ENCODE results near the gene WWC2.
"Not testable (repeated sequence)": the region's sequence is repeated elsewhere in the genome, so short reads cannot be mapped to it uniquely, and the experiment has no call there.

The WWC2 gene

DNA sequence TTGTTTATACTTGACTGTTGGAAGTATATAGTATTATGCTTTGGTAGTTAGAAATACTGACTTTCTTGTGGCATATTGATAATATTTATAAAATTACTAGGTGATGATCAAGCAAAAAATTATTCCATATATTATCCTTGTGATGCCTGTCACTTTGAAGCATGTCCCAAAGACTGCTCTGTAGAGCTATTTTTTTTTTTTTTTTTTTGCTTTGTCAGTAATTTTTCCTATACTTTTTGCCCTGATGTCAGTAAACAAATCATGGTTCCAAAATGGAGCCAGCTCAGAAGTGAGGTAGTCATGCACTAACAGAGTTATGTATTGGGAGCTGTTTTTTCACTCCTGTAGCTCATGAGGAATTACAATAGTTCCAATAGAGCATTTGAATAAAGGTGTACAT is 11.2 kb downstream of the WWC2 start:
- no peak overlapping the region for H2AFZ ChIP-seq (ENCODE audit: low read depth, low read length)
- H3K27me3 ChIP-seq (ENCODE audit: insufficient read depth, low read length) = no peaks in the 10 kb centered on the region
- H3K4me3 ChIP-seq (ENCODE audit: low read length) = no peak overlapping the region
- H3K4me1 ChIP-seq (ENCODE audit: insufficient read depth, low read length) = no peaks in the 10 kb centered on the region
- H3K9me3 ChIP-seq (ENCODE audit: low read length) = no peaks in the 10 kb centered on the region
- H3K36me3 ChIP-seq (ENCODE audit: insufficient read depth, low read length) = no peaks in the 10 kb centered on the region

- Histone ChIP-seq H3K9me3 (ENCODE audit: low read length) (no peaks in the 10 kb centered on the region), H2AFZ (ENCODE audit: low read depth, low read length) (no peak overlapping the region), H3K4me3 (ENCODE audit: low read length) (no peak overlapping the region), H3K36me3 (ENCODE audit: insufficient read depth, low read length) (no peaks in the 10 kb centered on the region), H3K4me1 (ENCODE audit: insufficient read depth, low read length) (no peaks in the 10 kb centered on the region), H3K27me3 (ENCODE audit: insufficient read depth, low read length) (no peaks in the 10 kb centered on the region)
These were observed 12.4 kb downstream of the WWC2 start for GRCh38 chr4:183111452-183111885.

- peak overlapping the region; percentile 57 for H2AFZ ChIP-seq (ENCODE audit: low read depth, low read length)
- H3K36me3 ChIP-seq (ENCODE audit: insufficient read depth, low read length) = no peaks in the 10 kb centered on the region
- no peaks in the 10 kb centered on the region for H3K9me3 ChIP-seq (ENCODE audit: low read length)
- H3K27me3 ChIP-seq (ENCODE audit: insufficient read depth, low read length) = no peaks in the 10 kb centered on the region
- H3K4me1 ChIP-seq (ENCODE audit: insufficient read depth, low read length) = peaks cover 26% of the 10 kb centered on the region
- H3K4me3 ChIP-seq (ENCODE audit: low read length) = no peak overlapping the region
These were observed 19.1 kb downstream of the WWC2 start for GRCh38 chr4:183118141-183118540.

GRCh38 chr4:183118585-183118984 is 19.5 kb downstream of the WWC2 start:
- Histone ChIP-seq H3K4me1 (ENCODE audit: insufficient read depth, low read length) (peaks cover 26% of the 10 kb centered on the region), H2AFZ (ENCODE audit: low read depth, low read length) (peak overlapping the region; percentile 57), H3K9me3 (ENCODE audit: low read length) (no peaks in the 10 kb centered on the region), H3K27me3 (ENCODE audit: insufficient read depth, low read length) (no peaks in the 10 kb centered on the region), H3K4me3 (ENCODE audit: low read length) (peak overlapping the region; percentile 45), H3K36me3 (ENCODE audit: insufficient read depth, low read length) (no peaks in the 10 kb centered on the region)

GRCh38 chr4:183121660-183122059 is 22.6 kb downstream of the WWC2 start:
- H3K4me1 ChIP-seq (ENCODE audit: insufficient read depth, low read length) = peaks cover 26% of the 10 kb centered on the region
- H2AFZ ChIP-seq (ENCODE audit: low read depth, low read length); H3K9me3 ChIP-seq (ENCODE audit: low read length); H3K36me3 ChIP-seq (ENCODE audit: insufficient read depth, low read length); H3K4me3 ChIP-seq (ENCODE audit: low read length); H3K27me3 ChIP-seq (ENCODE audit: insufficient read depth, low read length): not testable (repeated sequence)

DNA sequence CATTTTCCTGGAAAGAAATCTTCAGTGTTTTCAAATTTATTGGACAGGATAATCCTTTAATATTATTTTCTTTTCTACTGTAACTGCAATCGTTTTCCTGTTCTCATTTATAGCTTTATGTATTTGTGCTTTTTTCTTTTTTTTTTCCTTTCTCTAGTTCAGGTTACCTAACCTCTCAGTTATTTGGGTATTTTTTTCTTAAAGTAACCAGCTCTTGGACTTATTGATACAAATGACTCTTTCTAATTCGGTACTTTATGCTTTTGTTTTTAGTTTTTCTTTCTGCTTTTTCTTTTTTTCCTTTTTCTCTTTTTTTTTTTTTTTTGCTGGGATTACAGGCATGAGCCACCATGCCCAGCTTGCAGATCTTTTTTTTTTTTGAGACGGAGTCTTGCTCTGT is 25.2 kb downstream of the WWC2 start:
- Histone ChIP-seq H3K36me3 (ENCODE audit: insufficient read depth, low read length) (no peaks in the 10 kb centered on the region), H3K27me3 (ENCODE audit: insufficient read depth, low read length) (no peaks in the 10 kb centered on the region), H3K4me3 (ENCODE audit: low read length) (no peak overlapping the region), H3K4me1 (ENCODE audit: insufficient read depth, low read length) (peaks cover 13% of the 10 kb centered on the region), H2AFZ (ENCODE audit: low read depth, low read length) (no peak overlapping the region), H3K9me3 (ENCODE audit: low read length) (no peaks in the 10 kb centered on the region)

DNA sequence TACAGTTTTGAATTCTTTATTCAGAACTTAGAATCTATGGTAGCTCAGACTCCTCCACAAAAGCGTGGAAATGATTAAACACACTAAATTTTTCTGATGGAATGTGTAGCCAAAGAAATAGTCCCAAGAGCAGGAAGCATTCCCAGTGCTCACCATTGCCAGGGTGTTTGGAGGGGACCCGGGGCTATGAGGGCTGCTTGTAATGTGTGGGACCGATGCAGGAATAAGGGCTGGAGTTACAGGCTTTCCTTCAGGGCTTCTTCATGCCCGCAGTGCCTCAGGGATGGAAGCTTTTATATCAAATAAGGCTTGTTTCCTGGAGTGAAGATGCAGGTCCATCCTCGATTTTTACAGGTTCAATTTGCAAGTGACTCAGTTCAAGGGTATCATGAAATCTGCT is 25.8 kb downstream of the WWC2 start:
- peaks cover 7% of the 10 kb centered on the region for H3K4me1 ChIP-seq (ENCODE audit: insufficient read depth, low read length)
- H3K9me3 ChIP-seq (ENCODE audit: low read length) = no peaks in the 10 kb centered on the region
- H3K27me3 ChIP-seq (ENCODE audit: insufficient read depth, low read length) = no peaks in the 10 kb centered on the region
- no peak overlapping the region for H2AFZ ChIP-seq (ENCODE audit: low read depth, low read length)
- no peak overlapping the region for H3K4me3 ChIP-seq (ENCODE audit: low read length)
- no peaks in the 10 kb centered on the region for H3K36me3 ChIP-seq (ENCODE audit: insufficient read depth, low read length)

- peaks cover 1% of the 10 kb centered on the region for H3K4me1 ChIP-seq (ENCODE audit: insufficient read depth, low read length)
- no peaks in the 10 kb centered on the region for H3K36me3 ChIP-seq (ENCODE audit: insufficient read depth, low read length)
- no peaks in the 10 kb centered on the region for H3K27me3 ChIP-seq (ENCODE audit: insufficient read depth, low read length)
- H3K9me3 ChIP-seq (ENCODE audit: low read length) = no peaks in the 10 kb centered on the region
- H2AFZ ChIP-seq (ENCODE audit: low read depth, low read length) = no peak overlapping the region
- no peak overlapping the region for H3K4me3 ChIP-seq (ENCODE audit: low read length)
These were observed 30.1 kb downstream of the WWC2 start for GRCh38 chr4:183129125-183129524.

DNA sequence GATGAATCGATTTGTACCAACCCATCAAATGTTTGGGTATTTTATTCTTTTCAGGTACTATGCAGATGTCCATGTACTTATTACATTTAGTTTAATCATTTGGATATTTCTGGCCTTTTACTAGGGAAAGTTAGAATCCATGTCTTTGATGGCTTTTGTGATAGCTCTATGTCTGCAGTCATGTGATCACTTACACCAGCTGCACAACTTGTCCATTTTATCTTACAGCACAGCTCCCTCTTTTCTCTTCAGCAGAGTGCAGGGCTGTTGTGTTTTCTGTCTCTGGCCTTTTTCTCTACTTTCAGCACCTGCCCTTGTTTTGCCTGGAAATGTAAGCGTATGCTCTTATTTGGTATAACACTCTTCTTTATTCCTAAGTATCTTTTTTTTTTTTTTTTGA is 30.6 kb downstream of the WWC2 start:
- no peaks in the 10 kb centered on the region for H3K27me3 ChIP-seq (ENCODE audit: insufficient read depth, low read length)
- no peak overlapping the region for H2AFZ ChIP-seq (ENCODE audit: low read depth, low read length)
- no peak overlapping the region for H3K4me3 ChIP-seq (ENCODE audit: low read length)
- no peaks in the 10 kb centered on the region for H3K36me3 ChIP-seq (ENCODE audit: insufficient read depth, low read length)
- H3K4me1 ChIP-seq (ENCODE audit: insufficient read depth, low read length) = peaks cover 1% of the 10 kb centered on the region
- no peaks in the 10 kb centered on the region for H3K9me3 ChIP-seq (ENCODE audit: low read length)

- Histone ChIP-seq H3K4me3 (ENCODE audit: low read length) (no peak overlapping the region), H3K4me1 (ENCODE audit: insufficient read depth, low read length) (peaks cover 1% of the 10 kb centered on the region), H3K27me3 (ENCODE audit: insufficient read depth, low read length) (no peaks in the 10 kb centered on the region), H3K9me3 (ENCODE audit: low read length) (no peaks in the 10 kb centered on the region), H3K36me3 (ENCODE audit: insufficient read depth, low read length) (no peaks in the 10 kb centered on the region), H2AFZ (ENCODE audit: low read depth, low read length) (no peak overlapping the region)
These were observed 31.5 kb downstream of the WWC2 start for GRCh38 chr4:183130328-183131155.

DNA sequence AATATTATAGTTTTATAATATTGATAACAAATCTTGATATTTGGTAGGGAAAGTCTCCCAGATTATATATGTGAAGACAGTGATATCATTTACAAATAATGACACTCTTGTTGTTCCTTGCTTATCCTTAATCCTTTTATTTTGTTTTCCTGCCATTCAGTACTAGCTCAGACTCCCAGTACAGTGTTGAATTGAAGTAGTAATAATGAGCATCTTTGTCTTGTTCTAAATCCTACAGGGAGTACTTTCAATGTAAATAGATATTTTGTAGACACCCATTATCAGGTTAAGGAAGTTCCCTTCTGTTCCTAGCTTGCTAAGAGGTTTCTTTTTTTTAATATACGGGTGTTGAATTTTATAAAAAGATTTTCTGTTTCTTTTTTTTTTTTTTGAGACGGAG is 33.0 kb downstream of the WWC2 start:
- Histone ChIP-seq H3K27me3 (ENCODE audit: insufficient read depth, low read length) (no peaks in the 10 kb centered on the region), H3K4me3 (ENCODE audit: low read length) (no peak overlapping the region), H2AFZ (ENCODE audit: low read depth, low read length) (no peak overlapping the region), H3K36me3 (ENCODE audit: insufficient read depth, low read length) (no peaks in the 10 kb centered on the region), H3K4me1 (ENCODE audit: insufficient read depth, low read length) (peaks cover 1% of the 10 kb centered on the region), H3K9me3 (ENCODE audit: low read length) (no peaks in the 10 kb centered on the region)

DNA sequence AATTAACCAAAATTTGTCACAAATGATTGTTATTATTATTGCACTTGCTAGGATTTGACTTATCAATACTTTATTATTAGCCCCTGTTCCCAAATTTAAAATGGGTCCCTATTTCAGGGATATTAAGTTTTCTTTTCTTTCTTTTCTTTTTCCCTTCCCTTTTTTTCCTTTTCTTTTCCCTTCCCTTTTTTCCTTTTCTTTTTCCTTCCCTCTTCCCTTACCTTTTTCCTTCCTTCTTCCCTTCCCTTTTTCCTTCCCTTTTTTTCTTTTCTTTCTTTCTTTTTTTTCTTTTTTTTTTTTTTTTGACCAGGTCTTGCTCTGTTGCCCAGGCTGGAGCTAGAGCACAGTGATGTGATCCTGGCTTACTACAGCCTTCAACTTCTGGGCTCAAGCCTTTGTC is 33.8 kb downstream of the WWC2 start:
- no peaks in the 10 kb centered on the region for H3K36me3 ChIP-seq (ENCODE audit: insufficient read depth, low read length)
- peaks cover 1% of the 10 kb centered on the region for H3K4me1 ChIP-seq (ENCODE audit: insufficient read depth, low read length)
- no peak overlapping the region for H2AFZ ChIP-seq (ENCODE audit: low read depth, low read length)
- H3K9me3 ChIP-seq (ENCODE audit: low read length) = no peaks in the 10 kb centered on the region
- no peak overlapping the region for H3K4me3 ChIP-seq (ENCODE audit: low read length)
- H3K27me3 ChIP-seq (ENCODE audit: insufficient read depth, low read length) = no peaks in the 10 kb centered on the region

GRCh38 chr4:183136855-183137254 is 37.8 kb downstream of the WWC2 start:
- Histone ChIP-seq H3K27me3 (ENCODE audit: insufficient read depth, low read length) (no peaks in the 10 kb centered on the region), H3K4me1 (ENCODE audit: insufficient read depth, low read length) (no peaks in the 10 kb centered on the region), H3K9me3 (ENCODE audit: low read length) (no peaks in the 10 kb centered on the region), H2AFZ (ENCODE audit: low read depth, low read length) (no peak overlapping the region), H3K4me3 (ENCODE audit: low read length) (no peak overlapping the region), H3K36me3 (ENCODE audit: insufficient read depth, low read length) (no peaks in the 10 kb centered on the region)
